Retina (tissue), 1 donor: ENCODE measurements around the gene ABLIM1.

Experiments
- DNase-seq: peaks from one replicate; pipeline ENCODE4 v3.0.0-alpha.2; 2016

Gene ABLIM1

DNA sequence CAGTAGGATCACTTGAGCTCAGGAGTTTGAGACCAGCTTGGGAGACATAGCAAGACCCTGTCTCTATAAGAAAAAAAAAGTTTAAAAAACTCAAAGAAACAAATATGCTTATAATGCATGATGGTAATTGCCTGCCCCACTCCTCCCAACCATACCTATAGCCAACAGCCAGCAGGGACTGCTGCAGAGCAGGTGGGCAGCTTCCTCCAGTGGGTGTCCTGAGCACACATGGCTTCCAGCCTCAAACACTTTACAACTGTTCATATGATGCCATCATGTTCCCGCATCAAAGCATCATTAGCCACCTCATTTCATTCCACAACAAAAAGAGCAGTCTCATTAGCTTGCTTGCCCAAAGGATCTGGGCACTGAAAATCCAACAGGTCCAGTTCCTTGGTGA is 42.0 kb downstream of the ABLIM1 start:
- DNase-seq, result no peak

GRCh38 chr10:114615600-114616007 is 42.5 kb downstream of the ABLIM1 start:
- DNase-seq, result no peak

DNA sequence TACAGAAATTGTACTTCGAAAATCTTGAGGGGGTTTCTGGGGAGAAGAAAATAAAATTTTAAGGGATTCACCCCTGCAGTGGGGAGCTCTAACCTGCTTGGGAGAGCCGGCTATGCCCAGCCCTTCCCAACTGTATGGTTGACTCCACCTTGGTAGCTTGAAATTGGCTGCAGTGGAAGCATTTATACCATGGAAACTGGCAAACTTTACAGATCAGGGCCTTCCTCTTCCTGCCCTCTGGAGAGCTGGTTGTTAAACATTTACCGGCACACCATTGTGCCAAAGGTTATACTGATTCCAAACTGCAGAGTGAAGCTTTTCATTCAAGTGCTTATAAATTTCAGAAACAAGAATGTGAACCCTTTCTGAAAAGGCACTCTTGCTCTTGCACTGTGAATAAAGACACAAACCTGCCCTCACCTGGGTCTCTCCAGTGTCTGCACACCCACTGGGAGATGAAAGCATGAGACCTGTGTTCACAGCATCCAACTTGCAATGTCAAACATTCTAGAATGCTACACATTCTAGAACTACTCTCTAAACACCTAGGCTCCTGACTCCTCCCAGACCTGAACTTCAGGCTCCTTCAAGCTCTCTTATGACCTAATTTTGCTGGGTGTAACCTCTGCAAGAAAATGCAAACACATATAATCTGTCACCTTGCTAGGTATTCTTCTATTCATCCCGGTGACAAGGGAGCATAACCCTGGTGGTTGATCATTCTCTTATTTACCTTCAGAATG is 44.7 kb downstream of the ABLIM1 start:
- no peak for DNase-seq

GRCh38 chr10:114611617-114612016 is 46.5 kb downstream of the ABLIM1 start:
- DNase-seq, result no peak

GRCh38 chr10:114609518-114610426 is 48.3 kb downstream of the ABLIM1 start:
- no peak for DNase-seq

- DNase-seq, result no peak
These were observed 50.6 kb downstream of the ABLIM1 start for GRCh38 chr10:114607358-114607998.

GRCh38 chr10:114605155-114605797 is 52.8 kb downstream of the ABLIM1 start:
- DNase-seq, result no peak

GRCh38 chr10:114604357-114605130 is 53.5 kb downstream of the ABLIM1 start:
- DNase-seq, result no peak

DNA sequence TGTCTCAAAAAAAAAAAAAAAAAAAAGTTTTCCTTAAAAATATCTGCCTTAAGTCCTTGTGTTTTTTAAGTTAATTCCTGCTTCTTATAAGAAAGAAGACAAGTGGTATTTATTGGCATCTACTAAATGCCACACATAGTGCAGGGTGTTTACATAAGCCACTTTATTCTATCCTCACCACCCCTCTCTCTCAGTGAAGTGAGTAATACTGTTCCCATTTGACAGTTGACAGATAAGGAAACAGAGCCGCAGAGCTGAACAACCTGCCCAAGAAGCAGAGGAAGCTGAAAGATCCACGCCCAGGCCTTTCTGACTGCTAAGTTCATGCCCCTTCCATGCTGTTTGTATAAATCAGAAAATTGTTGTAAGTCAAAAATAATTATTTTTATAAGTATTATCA is 54.1 kb downstream of the ABLIM1 start:
- no peak for DNase-seq

DNA sequence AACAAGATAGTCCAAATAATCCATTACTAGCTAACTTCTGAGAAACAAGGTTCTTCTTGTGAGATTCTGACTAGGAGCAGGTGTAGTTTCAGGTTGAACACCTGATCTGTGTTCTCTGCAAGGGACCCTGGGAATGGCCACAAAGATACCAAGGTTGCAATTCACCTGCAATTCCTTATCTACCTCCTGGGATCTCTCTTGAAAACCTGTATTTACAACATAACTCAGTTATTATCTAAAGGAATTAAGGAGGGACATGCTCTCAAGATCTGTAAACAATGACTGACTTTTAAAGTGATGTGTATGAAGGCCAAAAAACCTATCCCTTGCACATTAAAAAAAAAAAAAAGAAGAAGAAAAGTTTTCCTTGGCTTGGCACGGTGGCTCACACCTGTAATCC is 54.8 kb downstream of the ABLIM1 start:
- no peak for DNase-seq

DNA sequence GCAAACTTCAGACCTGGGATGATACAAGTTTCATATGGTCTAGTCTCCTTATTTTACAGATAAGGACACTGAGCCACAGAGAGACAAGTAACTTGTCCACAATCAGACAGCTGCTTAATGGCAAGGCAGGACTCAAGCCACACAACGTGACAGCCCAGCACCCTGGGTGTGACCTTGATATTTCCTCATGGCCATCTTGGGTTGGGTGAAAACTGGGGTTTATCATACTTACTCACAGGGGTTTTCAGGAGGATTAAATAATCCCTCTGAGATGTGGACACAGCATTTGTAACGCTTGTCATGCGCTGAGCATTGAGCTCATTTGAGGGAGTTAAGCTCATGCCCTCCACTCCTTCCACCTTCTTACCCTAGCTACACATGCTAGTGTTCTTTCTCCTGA is 58.0 kb downstream of the ABLIM1 start:
- no peak for DNase-seq

GRCh38 chr10:114596793-114597192 is 61.3 kb downstream of the ABLIM1 start:
- no peak for DNase-seq

DNA sequence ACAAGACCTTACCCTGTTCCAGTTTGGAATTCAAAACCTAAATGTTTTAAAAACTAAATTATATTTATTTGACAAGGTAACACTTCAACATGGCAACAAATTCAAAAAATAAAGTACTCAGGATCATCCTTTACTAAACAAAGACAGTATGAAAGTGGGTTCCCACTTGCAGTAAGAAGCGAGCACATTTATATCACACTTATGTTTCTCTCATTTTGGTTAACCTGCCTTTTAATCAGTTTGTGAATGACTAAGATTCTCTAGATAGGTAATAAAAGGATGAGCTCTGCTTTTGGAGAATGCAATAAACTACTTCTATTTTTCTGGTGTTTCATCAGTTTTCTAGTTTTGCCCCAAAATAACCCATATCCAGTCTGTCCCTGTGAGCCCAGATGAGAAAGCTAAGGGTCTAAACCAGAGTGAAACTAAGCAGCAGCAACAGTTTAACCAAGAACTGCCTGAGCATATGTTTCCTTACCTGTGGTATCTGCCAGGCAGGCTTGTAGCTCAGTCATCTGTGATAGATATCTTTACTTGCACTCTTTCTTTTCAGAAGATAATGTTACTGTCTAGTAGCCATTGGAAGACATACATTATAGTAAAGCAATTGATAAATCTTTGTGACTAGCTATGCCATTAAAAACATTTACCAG is 64.1 kb downstream of the ABLIM1 start:
- DNase-seq, result no peak

GRCh38 chr10:114593240-114593792 is 64.8 kb downstream of the ABLIM1 start:
- no peak for DNase-seq

DNA sequence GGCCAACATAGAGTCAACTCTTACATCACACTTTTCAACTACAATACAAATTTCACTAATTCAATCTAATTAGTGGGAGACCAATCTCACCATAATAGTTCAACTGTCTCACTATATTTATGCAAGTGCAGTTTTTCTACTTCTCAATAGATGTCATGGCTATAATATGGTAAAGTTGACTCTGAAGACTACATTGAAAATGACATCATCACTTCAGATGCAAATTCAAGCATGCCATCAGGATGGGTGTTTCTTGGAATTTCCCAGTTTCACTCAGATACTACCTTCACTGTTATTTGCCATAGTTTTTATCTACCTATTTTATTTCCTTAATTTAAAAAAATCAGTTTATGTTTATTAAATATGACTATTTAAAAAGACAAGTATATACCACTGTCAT is 67.1 kb downstream of the ABLIM1 start:
- no peak for DNase-seq

DNA sequence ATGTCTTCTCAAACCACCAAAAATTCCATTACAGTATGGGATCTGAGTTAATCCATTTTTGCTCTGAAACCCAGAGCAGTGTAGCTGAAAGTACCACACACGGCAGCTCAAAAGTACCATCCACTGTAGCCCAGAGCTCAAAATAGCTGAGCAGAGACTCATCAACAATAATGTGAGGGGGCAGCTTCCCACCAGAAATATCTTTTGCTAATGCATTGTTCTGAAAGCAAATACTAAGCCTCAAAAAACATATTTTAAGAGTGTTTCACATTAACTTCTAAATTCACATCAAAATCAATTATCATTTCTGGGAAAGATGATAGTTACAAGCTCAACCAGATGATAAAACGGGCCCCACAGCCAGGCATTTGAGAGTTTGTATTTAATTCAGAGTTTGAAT is 73.7 kb downstream of the ABLIM1 start:
- DNase-seq, result no peak

- DNase-seq, result no peak
These were observed 77.0 kb downstream of the ABLIM1 start for GRCh38 chr10:114581071-114581470.

GRCh38 chr10:114577133-114577532 is 80.9 kb downstream of the ABLIM1 start:
- no peak for DNase-seq

DNA sequence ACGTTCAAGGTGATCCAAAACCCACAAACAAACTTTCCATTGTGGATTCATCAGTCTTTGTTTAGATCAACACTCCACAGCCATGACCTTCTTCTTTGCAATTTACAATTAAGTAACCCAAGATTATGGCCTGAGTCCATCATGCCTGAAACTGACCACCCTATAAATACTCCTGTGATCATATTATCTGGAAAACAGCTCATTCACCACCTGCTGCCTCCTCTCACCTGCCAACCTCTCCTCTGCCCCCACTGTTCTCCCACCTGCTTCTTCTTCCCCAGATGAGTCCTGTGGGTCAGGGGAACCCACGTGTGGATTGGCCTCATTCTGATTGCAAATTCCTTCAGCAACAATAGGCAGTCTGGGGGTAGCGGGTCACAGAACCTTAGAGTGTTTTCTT is 81.4 kb downstream of the ABLIM1 start:
- DNase-seq, result no peak

DNA sequence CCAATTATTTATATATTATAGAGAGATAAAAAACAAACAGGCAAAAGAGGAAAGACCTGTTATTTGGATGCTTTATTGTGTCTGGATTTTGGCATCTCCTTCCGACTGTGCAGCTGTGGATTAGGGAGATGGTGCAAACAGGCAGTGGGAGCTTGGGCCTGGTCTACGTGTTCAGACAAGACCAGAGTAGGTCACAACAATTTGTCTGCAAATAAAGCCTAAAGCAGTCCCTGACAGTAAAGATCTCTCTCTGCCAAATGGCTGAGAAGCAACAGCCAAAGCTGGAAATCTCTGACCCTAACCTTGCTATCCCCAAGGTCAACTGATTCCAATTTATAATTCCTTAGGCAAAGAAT is 82.0 kb downstream of the ABLIM1 start:
- DNase-seq, result no peak

GRCh38 chr10:114575417-114576131 is 82.5 kb downstream of the ABLIM1 start:
- DNase-seq, result no peak
